Body of pancreas (tissue), 4 donors: ENCODE measurements around the gene ARID4A.
"Not testable (repeated sequence)": the region's sequence is repeated elsewhere in the genome, so short reads cannot be mapped to it uniquely, and the experiment has no call there.

Experiments
- POLR2A ChIP-seq, 3 donors: fragments of 450-650 bp; IDR thresholded peaks; one replicate each; pipeline ENCODE4 v1.6.1; 2016; ENCODE audit warnings: antibody characterized with exemption in 3 of 3, mild to moderate bottlenecking in 2 of 3
- TF ChIP-seq, protein P1 (sequence below), 7 experiments: fragments of 450-650 bp in 4 of 7; fragments of 200-600 bp in 3 of 7; sonication (generic) in 3 of 7; IDR thresholded peaks; one replicate each; pipeline ENCODE4 v1.5.1; 2016 to 2019; ENCODE audit warnings: antibody characterized with exemption in 7 of 7

DNA sequence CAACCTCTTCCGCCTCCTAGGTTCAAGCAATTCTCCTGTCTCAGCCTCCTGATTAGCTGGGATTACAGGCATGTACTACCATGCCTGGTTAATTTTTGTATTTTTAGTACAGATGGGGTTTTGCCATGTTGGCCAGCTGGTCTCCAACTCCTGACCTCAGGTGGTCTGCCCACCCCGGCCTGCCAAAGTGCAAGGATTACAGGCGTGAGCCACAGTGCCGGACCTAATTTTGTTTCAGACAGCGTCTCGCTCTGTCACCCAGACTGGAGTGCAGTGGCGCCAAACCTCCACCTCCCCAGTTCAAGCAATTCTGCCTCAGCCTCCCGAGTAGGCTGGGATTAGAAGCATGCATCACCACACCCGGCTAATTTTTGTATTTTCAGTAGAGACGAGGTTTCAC is 36.4 kb upstream of the ARID4A start:
- TF ChIP-seq, protein P1, sequence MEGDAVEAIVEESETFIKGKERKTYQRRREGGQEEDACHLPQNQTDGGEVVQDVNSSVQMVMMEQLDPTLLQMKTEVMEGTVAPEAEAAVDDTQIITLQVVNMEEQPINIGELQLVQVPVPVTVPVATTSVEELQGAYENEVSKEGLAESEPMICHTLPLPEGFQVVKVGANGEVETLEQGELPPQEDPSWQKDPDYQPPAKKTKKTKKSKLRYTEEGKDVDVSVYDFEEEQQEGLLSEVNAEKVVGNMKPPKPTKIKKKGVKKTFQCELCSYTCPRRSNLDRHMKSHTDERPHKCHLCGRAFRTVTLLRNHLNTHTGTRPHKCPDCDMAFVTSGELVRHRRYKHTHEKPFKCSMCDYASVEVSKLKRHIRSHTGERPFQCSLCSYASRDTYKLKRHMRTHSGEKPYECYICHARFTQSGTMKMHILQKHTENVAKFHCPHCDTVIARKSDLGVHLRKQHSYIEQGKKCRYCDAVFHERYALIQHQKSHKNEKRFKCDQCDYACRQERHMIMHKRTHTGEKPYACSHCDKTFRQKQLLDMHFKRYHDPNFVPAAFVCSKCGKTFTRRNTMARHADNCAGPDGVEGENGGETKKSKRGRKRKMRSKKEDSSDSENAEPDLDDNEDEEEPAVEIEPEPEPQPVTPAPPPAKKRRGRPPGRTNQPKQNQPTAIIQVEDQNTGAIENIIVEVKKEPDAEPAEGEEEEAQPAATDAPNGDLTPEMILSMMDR (IDR thresholded peaks at IDR 0.05) = not testable (repeated sequence)
- not testable (repeated sequence) for TF ChIP-seq POLR2A (IDR thresholded peaks at IDR 0.05)
